HG02938 (cell line): ENCODE results near the gene CMTM6.
A peak's percentile ranks its signal among the peaks of the same experiment; 100 is the strongest.

Source experiments
- ATAC-seq: cut with Tn5 transposase; IDR thresholded peaks from one replicate; pipeline ENCODE4 v1.9.1; 2021; ENCODE audit warnings: mild to moderate bottlenecking, moderate library complexity; ENCODE audit not compliant: unreplicated experiment

The CMTM6 gene

GRCh38 chr3:32448686-32449474 is 53.8 kb downstream of the CMTM6 start:
- ATAC-seq, result no peak

- ATAC-seq, result no peak
Observed at GRCh38 chr3:32447865-32448400, 54.7 kb downstream of the CMTM6 start.

- ATAC-seq, result no peak
Observed at GRCh38 chr3:32443478-32443877, 59.2 kb downstream of the CMTM6 start.

DNA sequence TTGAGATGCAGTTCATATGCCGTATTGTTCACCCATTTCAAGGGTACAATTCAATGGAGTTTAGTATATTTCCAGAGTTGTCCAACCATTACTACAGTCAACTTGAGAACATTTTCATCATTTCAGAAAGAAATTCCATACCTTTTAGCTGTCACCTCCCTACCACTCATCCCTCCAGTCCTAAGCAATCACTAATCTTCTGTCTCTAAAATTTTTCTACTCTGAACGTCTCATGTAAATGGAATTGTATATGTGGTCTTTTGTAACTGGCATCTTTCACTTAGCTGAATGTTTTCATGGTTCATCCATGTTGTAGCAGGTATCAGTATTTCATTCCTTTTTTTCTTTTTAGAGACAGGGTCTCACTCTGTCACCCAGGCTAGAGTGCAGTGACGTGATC is 59.9 kb downstream of the CMTM6 start:
- ATAC-seq, result no peak

GRCh38 chr3:32440611-32441350 is 61.9 kb downstream of the CMTM6 start:
- ATAC-seq, result no peak

GRCh38 chr3:32439421-32439820 is 63.2 kb downstream of the CMTM6 start:
- peak; percentile 14 for ATAC-seq

DNA sequence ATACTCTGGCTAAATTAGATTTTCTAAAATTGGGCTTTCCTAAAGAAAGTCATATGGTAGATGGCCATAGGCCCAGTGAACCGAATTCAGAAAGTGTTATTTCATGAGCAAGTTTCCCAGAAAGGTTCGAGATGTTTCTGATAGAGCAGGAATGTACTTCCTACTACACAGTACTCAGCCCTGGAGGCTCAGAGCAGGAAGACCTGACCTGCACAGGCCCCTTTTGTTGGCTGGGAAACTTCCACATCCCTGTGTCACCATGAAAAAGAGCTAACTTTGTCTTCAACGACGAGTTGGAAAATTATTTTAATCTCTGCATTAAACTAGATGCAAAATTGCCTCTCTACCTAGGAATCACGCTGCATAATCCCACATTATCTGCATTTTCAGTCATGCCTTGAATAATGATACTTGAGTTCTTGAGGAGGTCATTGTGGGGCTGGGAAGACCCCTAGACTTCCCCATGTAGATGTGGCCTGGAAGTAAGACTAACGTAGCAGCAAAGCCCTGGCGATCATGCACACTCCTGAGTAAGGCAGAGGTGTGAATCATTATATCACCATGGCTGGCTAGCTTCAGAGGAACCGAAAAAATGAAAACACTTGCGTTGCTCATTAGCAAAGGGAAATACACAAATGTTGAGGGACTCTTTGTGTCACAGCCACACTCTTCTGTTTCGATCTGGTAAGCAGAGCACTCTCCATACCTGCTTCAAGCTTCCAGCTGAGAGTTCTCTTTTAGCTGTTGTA is 63.9 kb downstream of the CMTM6 start:
- ATAC-seq, result peak; percentile 91

- ATAC-seq, result no peak
Observed at GRCh38 chr3:32437896-32438295, 64.8 kb downstream of the CMTM6 start.

- peak; percentile 33 for ATAC-seq
Observed at GRCh38 chr3:32436816-32437189, 65.8 kb downstream of the CMTM6 start.

GRCh38 chr3:32435911-32436815 is 66.5 kb downstream of the CMTM6 start:
- ATAC-seq, result no peak

DNA sequence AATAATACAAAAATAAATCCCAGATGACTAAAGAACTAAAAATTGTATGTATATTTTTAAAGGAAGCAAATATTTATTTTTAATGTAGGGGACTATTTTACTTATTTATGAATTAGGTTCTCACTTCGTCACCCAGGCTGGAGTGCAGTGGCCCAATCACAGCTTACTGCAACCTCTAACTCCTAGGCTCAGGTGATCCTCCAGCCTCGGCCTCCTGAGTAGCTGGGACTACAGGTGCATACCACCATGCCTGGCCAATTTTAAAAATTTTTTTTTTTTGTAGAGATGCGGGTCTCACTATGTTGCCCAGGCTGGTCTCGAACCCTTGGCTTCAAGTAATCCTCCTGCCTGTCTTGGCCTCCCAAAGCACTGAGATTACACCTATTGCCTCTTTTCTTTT is 68.4 kb downstream of the CMTM6 start:
- no peak for ATAC-seq

- ATAC-seq, result peak; percentile 42
Observed at GRCh38 chr3:32432711-32433530, 69.7 kb downstream of the CMTM6 start.

DNA sequence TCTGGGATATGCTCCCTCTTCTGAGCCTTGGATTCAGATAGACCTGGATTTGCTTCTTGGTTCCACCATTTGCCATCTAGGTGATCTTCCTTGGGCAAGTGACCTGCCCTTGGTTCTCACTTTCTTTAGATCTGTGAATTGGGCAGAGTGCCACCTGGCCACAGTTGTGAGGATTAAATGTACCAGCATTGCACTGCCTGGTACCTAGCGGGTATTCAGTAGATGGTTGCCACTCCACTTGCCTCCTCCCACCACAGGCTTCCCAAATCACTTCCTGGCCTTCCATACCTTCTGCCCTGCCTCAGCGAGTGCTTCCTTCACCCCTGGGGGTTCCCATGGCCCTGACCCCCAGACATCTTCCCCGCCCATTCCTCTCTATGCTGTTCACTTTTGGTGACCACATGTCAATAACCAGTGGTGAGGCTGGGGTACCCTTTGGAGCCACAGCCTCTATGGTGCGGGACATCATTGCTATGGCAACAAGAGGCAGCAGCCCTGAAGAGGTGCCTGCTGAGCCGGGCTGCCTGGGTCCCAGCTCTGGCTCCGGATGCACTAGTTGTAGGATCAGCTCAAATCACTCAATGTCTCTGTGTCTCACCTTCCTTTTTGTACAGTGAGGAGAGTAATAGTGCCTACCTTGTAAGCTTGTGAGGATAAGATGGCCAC is 70.5 kb downstream of the CMTM6 start:
- ATAC-seq, result no peak

DNA sequence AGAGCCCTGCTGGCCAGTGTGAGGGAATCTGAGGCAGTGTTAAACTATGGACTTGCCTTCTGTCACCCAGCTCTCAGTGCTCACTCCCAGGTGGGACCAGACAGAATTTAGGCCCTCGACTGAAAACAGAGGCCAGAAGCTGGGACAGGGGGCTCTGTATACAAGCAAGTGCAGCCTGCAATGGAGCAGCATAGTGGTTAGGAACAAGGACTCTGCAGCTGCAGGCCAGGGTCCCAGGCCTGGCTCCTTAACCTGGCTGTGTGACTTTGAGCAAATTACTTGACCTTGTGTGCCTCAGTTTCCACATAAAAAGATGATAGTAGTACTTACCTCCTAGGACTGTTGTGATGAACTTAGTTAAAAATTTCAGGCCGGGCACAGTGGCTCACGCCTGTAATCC is 71.2 kb downstream of the CMTM6 start:
- no peak for ATAC-seq
